DOHH2 (cell line): ENCODE data around the gene GRPR.

ENCODE experiments used
- EZH2phosphoT487 ChIP-seq: fragments of 200-600 bp; sonication (generic); IDR thresholded peaks from 2 replicates; pipeline ENCODE4 v1.6.1; 2017; ENCODE audit warnings: borderline replicate concordance, mild to moderate bottlenecking, antibody characterized with exemption, low read length, moderate library complexity, mixed read lengths
- TF ChIP-seq, protein P1 (sequence below): fragments of 200-600 bp; sonication (generic); IDR thresholded peaks from one replicate; pipeline ENCODE4 v1.5.1; 2014; ENCODE audit warnings: antibody characterized with exemption, mild to moderate bottlenecking, low read depth, low read length; ENCODE audit not compliant: poor library complexity, severe bottlenecking

DNA sequence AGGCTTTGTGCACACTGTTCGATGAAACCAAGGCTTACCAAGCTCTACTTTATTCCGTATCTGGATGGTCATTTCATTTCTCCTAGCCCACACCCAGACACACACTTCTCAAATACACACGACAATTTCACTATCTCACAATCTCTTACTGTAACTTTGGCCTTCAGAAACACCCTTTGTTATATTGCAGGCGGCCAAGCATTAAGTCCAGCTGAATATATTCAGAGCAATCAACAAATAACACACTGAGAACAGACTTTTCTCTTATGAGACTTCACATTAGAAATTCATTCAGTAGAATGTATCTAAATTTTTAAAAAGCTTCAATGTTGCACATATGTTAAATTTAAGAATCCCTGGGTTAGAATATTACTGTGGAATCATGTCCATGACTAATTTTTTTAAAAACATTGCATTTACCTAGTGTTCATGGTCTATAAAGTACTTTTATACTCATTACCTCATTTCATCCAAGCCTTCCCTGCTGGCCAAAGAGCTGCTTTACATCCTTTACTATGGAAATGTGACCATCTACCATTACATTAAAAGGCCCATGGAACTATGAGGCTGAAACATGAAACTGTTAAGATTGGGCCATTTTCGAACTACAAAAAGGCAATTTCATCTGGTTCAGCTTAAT is 33.4 kb downstream of the GRPR start:
- TF ChIP-seq, protein P1, sequence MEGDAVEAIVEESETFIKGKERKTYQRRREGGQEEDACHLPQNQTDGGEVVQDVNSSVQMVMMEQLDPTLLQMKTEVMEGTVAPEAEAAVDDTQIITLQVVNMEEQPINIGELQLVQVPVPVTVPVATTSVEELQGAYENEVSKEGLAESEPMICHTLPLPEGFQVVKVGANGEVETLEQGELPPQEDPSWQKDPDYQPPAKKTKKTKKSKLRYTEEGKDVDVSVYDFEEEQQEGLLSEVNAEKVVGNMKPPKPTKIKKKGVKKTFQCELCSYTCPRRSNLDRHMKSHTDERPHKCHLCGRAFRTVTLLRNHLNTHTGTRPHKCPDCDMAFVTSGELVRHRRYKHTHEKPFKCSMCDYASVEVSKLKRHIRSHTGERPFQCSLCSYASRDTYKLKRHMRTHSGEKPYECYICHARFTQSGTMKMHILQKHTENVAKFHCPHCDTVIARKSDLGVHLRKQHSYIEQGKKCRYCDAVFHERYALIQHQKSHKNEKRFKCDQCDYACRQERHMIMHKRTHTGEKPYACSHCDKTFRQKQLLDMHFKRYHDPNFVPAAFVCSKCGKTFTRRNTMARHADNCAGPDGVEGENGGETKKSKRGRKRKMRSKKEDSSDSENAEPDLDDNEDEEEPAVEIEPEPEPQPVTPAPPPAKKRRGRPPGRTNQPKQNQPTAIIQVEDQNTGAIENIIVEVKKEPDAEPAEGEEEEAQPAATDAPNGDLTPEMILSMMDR = no peak
- no peak for TF ChIP-seq EZH2phosphoT487
